ENCODE data around the gene CSTF2T. TPM values are rescaled to one million over a fixed set of nuclear protein-coding genes. Genes with fewer than 3 reads are reported as not detected.

Gene CSTF2T
- polyA plus RNA-seq, 3 donors, result 37.5 to 44.6 (median 43.9) TPM

- DNase-seq (ENCODE audit: extremely low read depth in 1 of 11, low read depth in 9 of 11, low spot score in 4 of 11), result no peak
Measured at GRCh38 chr10:51667678-51668335, 31.6 kb downstream of the CSTF2T start.

DNA sequence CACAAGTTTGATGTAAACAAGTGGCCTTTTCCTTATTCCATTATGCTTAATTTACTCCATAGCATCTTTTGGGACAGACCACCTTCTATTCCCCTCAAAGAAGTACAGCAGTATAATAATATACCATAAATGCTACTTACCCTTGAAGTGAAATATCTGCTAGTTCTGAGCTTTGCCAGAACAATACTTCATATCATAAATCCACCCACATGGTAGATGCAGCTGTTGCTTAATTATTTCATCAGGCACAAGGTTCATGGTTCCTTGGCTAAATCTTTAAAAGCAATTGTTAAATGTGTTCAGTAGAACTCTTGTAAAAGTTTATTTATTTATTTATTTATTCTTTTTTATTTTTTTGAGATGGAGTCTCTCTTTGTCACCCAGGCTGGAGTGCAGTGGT is 32.9 kb downstream of the CSTF2T start:
- DNase-seq (ENCODE audit: extremely low read depth in 1 of 11, low read depth in 9 of 11, low spot score in 4 of 11), result no peak

DNA sequence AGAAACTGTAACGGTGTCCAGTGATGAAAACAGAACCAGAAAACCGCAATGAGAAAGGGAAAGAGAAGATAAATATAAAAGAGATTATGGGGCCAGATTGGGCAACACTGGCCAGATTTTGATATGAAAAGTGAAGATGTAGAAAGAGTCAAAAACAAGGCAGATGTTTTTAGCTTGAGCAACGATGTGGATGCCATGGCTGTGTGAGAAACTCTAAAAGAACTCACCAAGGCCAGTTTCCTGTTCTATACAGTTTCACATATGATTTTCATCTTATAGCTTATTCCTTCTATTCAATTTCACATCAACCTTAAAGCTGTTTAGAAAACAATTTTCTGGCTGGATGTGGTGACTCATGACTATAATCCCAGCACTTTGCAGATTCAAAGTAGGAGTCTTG is 36.3 kb downstream of the CSTF2T start:
- no peak for DNase-seq (ENCODE audit: extremely low read depth in 1 of 11, low read depth in 9 of 11, low spot score in 4 of 11)

GRCh38 chr10:51659344-51659743 is 40.1 kb downstream of the CSTF2T start:
- DNase-seq (ENCODE audit: extremely low read depth in 1 of 11, low read depth in 9 of 11, low spot score in 4 of 11), result no peak

GRCh38 chr10:51658000-51658399 is 41.4 kb downstream of the CSTF2T start:
- no peak for DNase-seq (ENCODE audit: extremely low read depth in 1 of 11, low read depth in 9 of 11, low spot score in 4 of 11)

DNA sequence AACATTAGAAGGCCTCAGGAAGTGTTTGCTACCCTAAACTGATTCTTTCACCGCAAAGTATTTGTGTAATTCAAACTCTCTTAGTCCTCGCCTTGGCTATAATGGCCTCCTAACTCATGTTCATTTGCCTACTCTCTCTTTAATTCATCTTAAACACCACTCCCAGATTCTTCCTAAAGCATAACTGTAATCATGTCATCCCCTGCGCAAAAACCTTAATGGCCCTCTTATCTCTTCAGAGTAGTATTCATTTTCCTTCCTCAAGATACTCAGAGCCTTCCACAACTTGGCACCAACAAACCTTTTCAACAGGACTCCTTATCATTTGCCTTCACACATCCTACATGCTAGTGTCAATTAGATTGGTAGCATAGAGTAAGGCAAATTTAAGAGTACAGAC is 42.9 kb downstream of the CSTF2T start:
- DNase-seq (ENCODE audit: extremely low read depth in 1 of 11, low read depth in 9 of 11, low spot score in 4 of 11), result no peak

DNA sequence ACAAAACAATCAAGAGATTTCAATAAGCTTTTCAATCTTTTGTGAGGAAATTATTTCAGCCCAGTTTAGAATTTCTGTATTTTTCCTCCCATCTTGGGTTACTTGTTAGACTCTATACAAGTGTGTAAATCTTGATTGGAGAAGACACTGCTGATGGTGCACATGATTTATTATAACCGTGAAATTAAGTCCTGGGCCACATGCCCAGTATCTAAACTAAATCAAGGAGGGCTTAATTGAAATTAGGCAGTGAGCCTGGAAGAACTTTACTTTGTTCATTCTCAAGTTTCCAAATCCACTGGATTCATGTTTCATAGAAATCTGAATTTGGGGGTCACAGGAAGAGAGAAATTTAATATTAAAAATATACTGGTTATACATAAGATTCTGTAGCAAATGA is 44.5 kb downstream of the CSTF2T start:
- peak in 1 of 11 donors; percentile 20 for DNase-seq (ENCODE audit: extremely low read depth in 1 of 11, low read depth in 9 of 11, low spot score in 4 of 11)

DNA sequence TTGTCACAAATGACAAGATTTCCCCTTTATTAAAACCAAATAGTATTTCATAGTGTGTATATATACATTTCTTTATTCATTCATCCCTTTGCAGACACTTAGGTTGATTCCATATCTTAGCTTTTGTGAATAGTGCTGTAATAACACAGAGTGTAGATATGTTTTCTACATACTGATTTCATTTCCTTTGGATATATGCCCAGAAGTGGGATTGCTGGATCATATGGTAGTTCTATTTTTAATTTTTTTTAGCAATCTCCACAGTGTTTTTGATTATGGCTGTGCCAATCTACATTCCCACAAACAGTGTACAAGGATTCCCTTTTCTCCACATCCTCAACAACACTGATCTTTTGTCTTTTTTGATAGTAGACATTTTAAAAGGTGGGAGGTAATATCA is 46.4 kb downstream of the CSTF2T start:
- DNase-seq (ENCODE audit: extremely low read depth in 1 of 11, low read depth in 9 of 11, low spot score in 4 of 11), result no peak

- DNase-seq (ENCODE audit: extremely low read depth in 1 of 11, low read depth in 9 of 11, low spot score in 4 of 11), result no peak
Measured at GRCh38 chr10:51651063-51651462, 48.3 kb downstream of the CSTF2T start.

GRCh38 chr10:51649064-51649463 is 50.3 kb downstream of the CSTF2T start:
- DNase-seq (ENCODE audit: extremely low read depth in 1 of 11, low read depth in 9 of 11, low spot score in 4 of 11), result no peak

All from renal cortex interstitium (tissue), 11 donors.